ENCODE measurements around the gene ESPN.

DNA sequence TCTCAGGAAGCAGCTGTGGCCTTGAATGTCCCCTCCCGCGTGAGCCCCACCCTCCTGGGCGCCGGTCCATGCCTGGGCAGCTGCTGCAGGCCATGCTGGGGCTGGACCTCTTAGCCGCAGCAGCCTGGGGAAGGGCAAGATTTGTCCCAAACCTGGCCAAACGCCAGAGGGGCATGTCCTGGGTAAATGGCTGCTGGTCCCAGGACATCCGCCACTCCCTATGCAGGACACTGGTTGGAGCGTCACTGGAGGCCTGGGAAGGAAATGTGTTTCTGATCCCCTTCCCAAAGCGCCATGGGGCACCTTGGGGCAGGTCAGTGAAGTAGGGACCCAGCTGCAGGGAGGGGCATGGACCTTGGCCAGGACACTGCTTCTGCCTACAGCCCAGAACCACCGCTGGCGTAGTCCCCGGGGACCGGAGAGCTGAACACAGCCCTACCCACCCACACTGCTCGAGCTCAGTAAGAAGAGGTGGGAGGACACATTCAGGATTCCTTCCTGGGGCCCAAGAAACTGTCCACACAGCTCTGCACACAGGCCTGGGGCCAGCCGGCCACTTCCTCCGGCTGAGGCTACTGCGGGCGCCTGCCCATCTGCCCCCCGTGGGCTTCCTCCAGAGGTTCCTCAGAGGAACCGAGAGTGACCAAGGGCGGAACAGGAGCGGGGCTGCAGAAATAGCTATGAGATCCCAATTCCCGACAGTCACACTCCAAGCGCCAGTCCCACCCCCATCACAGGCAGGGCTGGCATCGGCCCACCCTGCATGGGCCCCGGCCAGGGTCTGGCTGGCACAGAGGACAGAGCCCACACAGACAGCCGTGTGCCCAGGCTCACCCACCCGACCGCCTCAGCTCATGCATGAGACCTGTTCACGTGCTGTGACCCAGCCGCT is 77.7 kb downstream of the ESPN start:
- TF ChIP-seq, protein P1, sequence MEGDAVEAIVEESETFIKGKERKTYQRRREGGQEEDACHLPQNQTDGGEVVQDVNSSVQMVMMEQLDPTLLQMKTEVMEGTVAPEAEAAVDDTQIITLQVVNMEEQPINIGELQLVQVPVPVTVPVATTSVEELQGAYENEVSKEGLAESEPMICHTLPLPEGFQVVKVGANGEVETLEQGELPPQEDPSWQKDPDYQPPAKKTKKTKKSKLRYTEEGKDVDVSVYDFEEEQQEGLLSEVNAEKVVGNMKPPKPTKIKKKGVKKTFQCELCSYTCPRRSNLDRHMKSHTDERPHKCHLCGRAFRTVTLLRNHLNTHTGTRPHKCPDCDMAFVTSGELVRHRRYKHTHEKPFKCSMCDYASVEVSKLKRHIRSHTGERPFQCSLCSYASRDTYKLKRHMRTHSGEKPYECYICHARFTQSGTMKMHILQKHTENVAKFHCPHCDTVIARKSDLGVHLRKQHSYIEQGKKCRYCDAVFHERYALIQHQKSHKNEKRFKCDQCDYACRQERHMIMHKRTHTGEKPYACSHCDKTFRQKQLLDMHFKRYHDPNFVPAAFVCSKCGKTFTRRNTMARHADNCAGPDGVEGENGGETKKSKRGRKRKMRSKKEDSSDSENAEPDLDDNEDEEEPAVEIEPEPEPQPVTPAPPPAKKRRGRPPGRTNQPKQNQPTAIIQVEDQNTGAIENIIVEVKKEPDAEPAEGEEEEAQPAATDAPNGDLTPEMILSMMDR (IDR thresholded peaks at IDR 0.05): no peak
- no peak for TF ChIP-seq POLR2A (IDR thresholded peaks at IDR 0.05)

Measured in adrenal gland (tissue), 5 donors.